GM12878 (cell line): ENCODE measurements around the gene AFF1. TPM values are rescaled to one million over a fixed set of nuclear protein-coding genes. Genes with fewer than 3 reads are reported as not detected.
A peak's percentile ranks its signal among the peaks of the same experiment; 100 is the strongest.

ENCODE experiments used
- ATAC-seq: fragments of 200-7000 bp; cut with Tn5 transposase; 3 replicates; pipeline ENCODE4 v1.9.1; 2020; ENCODE audit warnings: mild to moderate bottlenecking, moderate library complexity
- BruUV-seq: library from RNA; stranded (reverse); fragments of 400-500 nt; replicated peaks from 2 replicates; lab custom pipeline; 2021; lab: Mats Ljungman, UMichigan
- CTCF ChIA-PET: fragments of 300-600 bp; sonication (Branson Sonifier 250); formaldehyde crosslinking; extraction: SDS; loops from one replicate; lab custom pipeline; 2021; ENCODE audit warnings: inconsistent platforms; lab: Yijun Ruan, JAX
- POLR2A ChIA-PET: fragments of 350-600 bp; formaldehyde crosslinking; extraction: SDS; loops from one replicate; lab custom pipeline; 2021; ENCODE audit warnings: inconsistent platforms; lab: Charles Lee
- RAD21 ChIA-PET: fragments of 300-600 bp; sonication (Branson Sonifier 250); formaldehyde crosslinking; loops from one replicate; lab custom pipeline; 2023; ENCODE audit warnings: antibody characterized with exemption; ENCODE audit not compliant: unreplicated experiment; lab: Charles Lee
- SMC1A ChIA-PET: fragments of 300-600 bp; sonication (Branson Sonifier 250); formaldehyde crosslinking; loops from one replicate; lab custom pipeline; 2023; ENCODE audit not compliant: unreplicated experiment, uncharacterized antibody; lab: Charles Lee
- DNase-seq: peaks from one replicate; pipeline ENCODE4 v3.0.0-alpha.2; 2011; ENCODE audit warnings: low read depth, low spot score
- FAIRE-seq: peaks from 3 replicates; lab custom pipeline; 2011; peaks lifted over from hg19 to GRCh38; lab: Jason Lieb, UNC
- H2AFZ ChIP-seq: 2 replicates; pipeline ENCODE4 v1.6.0; 2011; ENCODE audit warnings: low read depth, low read length, control low read depth; ENCODE audit not compliant: control insufficient read depth
- H3K27ac ChIP-seq: 2 replicates; pipeline ENCODE4 v1.5.1; 2011; ENCODE audit warnings: control low read depth; ENCODE audit not compliant: control insufficient read depth, insufficient read depth
- H3K27me3 ChIP-seq, 2 experiments: replicated peaks in 1 of 2; 2 replicates each; pipeline versions ENCODE4 v1.6.0 to v1.6.1; 2011; ENCODE audit warnings: low read length in 1 of 2; ENCODE audit not compliant: control insufficient read depth in 2 of 2, insufficient read depth in 2 of 2
- H3K36me3 ChIP-seq, 2 experiments: 2 replicates each; pipeline ENCODE4 v1.5.1; 2011; ENCODE audit warnings: low read length in 1 of 2; ENCODE audit not compliant: control insufficient read depth in 2 of 2, insufficient read depth in 2 of 2
- H3K4me1 ChIP-seq: 2 replicates; pipeline ENCODE4 v1.6.1; 2011; ENCODE audit warnings: mild to moderate bottlenecking, low read length, moderate library complexity, mixed read lengths; ENCODE audit not compliant: control insufficient read depth, insufficient read depth
- H3K4me2 ChIP-seq: 2 replicates; pipeline ENCODE4 v1.6.0; 2011; ENCODE audit warnings: control low read depth; ENCODE audit not compliant: control insufficient read depth, insufficient read depth
- H3K4me3 ChIP-seq: fragments of 200-600 bp; sonication (generic); 2 replicates; pipeline ENCODE4 v1.5.1; 2016
- H3K79me2 ChIP-seq: 2 replicates; pipeline ENCODE4 v1.6.0; 2011; ENCODE audit warnings: low read length; ENCODE audit not compliant: control insufficient read depth, insufficient read depth
- H3K9ac ChIP-seq: 2 replicates; pipeline ENCODE4 v1.8.0; 2011; ENCODE audit warnings: low read length, control low read depth, mixed read lengths; ENCODE audit not compliant: control insufficient read depth, insufficient read depth
- H3K9me3 ChIP-seq: replicated peaks from 3 replicates; pipeline ENCODE4 v1.5.1; 2011; ENCODE audit warnings: mild to moderate bottlenecking, low read length; ENCODE audit not compliant: control insufficient read depth, insufficient read depth
- H4K20me1 ChIP-seq: 2 replicates; pipeline ENCODE4 v1.6.0; 2011; ENCODE audit not compliant: control insufficient read depth, insufficient read depth
- FOXM1 ChIP-seq: IDR thresholded peaks from 2 replicates; pipeline ENCODE4 v1.6.1; 2012; ENCODE audit warnings: low read depth, mild to moderate bottlenecking, inconsistent platforms, low read length, moderate library complexity
- MTA2 ChIP-seq: fragments of 450-650 bp; IDR thresholded peaks from 2 replicates; pipeline ENCODE4 v1.6.1; 2016; ENCODE audit warnings: low read depth, mild to moderate bottlenecking, moderate library complexity
- NBN ChIP-seq: fragments of 450-650 bp; IDR thresholded peaks from 2 replicates; pipeline ENCODE4 v1.6.1; 2016
- NR2F1 ChIP-seq: fragments of 450-650 bp; conservative IDR thresholded peaks from 2 replicates; pipeline ENCODE4 v1.6.1; 2017; ENCODE audit warnings: mild to moderate bottlenecking
- RBBP5 ChIP-seq: fragments of 200-600 bp; sonication (generic); conservative IDR thresholded peaks from 2 replicates; pipeline ENCODE4 v1.6.1; 2016
- RFX5 ChIP-seq: IDR thresholded peaks from 2 replicates; pipeline ENCODE4 v1.6.1; 2011; ENCODE audit warnings: low read depth, low read length, improper control_type of control experiment
- WGBS: methylation state at CpG from one replicate; pipeline ENCODE4 v1.1.6; 2016; ENCODE audit warnings: low lambda C conversion rate; ENCODE audit not compliant: insufficient replicate concordance, insufficient coverage; ENCODE audit errors: missing lambda C conversion rate; 5-methylcytosine and 5-hydroxymethylcytosine counted together
- in situ Hi-C: fragments of 300-500 bp; cut with MboI; formaldehyde crosslinking; loops from 9 replicates; pipeline ENCODE4 v1.14.3; 2018; ENCODE audit warnings: mixed read lengths
- intact Hi-C: fragments of 100-400 bp; cut with micrococcal nuclease; formaldehyde crosslinking; loops from one replicate; pipeline ENCODE4 v1.14.2; 2022; ENCODE audit not compliant: unreplicated experiment
- polyA plus RNA-seq, 11 experiments: library from polyadenylated mRNA; depleted of rRNA in 4 of 11; unstranded in 6 of 11; stranded (reverse) in 5 of 11; fragments of >200 nt; fragmentation: Nextera tagmentation in 4 of 11; fragmentation: Illumina TruSeq in 1 of 11; extraction: Ambion mirVana in 4 of 11; extraction: Trizol in 1 of 11; gene quantifications; 1 replicate in 1 of 11; 2 replicates in 10 of 11; pipeline versions ENCODE4 v1.2.1 to v1.2.3, GENCODE V29; 2011 to 2016; ENCODE audit warnings: inconsistent platforms in 2 of 11, missing spikeins in 2 of 11, low read depth in 1 of 11
- total RNA-seq, 4 experiments: library from RNA; depleted of rRNA in 3 of 4; stranded (reverse); fragments of >200 nt in 3 of 4; fragmentation: Illumina TruSeq in 1 of 4; extraction: Trizol in 1 of 4; gene quantifications; 2 replicates each; pipeline versions ENCODE4 v1.2.1 to v1.2.3, GENCODE V29; 2013 to 2021
- TF ChIP-seq, protein P1 (sequence below): fragments of 450-650 bp; IDR thresholded peaks from 2 replicates; pipeline ENCODE4 v1.6.1; 2017; ENCODE audit warnings: mild to moderate bottlenecking, moderate library complexity
- TF ChIP-seq, protein P2 (sequence below): IDR thresholded peaks from 2 replicates; pipeline ENCODE4 v1.6.1; 2011; ENCODE audit warnings: low read depth, mild to moderate bottlenecking, low read length, moderate library complexity, borderline replicate concordance; ENCODE audit errors: extremely low read depth

Gene AFF1
- total and polyA plus RNA-seq, 10 of the 15 experiments (the other 5 are each of a cell fraction or from before 2014, with no cell fraction given), result 3.5 to 56.1 (median 21.5) TPM

DNA sequence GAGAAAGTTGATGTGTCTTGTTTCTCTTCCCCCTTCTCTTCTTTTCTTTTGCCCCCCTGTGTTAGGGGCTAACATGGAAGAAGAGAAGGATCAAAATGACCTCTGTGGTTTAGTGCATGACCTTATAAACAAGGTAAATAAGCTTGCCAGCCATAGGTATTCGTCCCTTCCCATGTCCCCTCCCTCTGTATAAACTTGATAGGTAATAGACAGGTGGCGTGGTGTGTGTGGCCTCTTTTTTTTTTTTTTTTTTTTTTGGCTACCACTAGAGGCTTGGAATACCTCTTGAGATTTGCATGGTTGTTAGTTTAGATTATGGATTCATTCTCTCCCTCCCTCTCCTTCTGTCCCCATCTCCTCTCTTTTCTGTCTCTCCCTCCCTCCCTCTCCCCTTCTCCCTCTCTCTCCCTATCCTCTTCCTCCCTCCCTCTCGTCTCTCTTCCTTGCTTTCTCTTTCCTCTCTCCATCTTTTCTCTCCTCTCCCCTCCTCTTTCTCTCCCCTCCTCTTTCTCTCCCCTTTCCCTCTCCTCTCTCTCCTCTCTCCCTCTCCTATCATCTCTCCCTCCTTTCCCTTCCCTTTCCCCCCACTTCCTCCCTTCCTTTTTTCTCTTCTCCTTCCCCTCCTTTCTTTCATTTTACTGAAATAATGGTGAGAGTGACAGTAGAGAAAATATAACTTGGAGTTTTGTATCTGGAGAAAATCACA, 134.4 kb downstream of the AFF1 start:
- H3K4me3 ChIP-seq, result no peak overlapping the region
- DNase-seq, result no peak
- H2AFZ ChIP-seq, result no peak overlapping the region
- no peak for FAIRE-seq
- in situ Hi-C loops, result no loop called here
- ChIA-PET SMC1A (interaction anchor here (0.6 to 3.6 kb wide), 7 partner anchors 11 to 41 kb away, joined by 3 to 17 read pairs (median 3); no protein-coding TSS in a partner anchor), RAD21 (no interaction called here)
- H3K4me2 ChIP-seq, result no peak overlapping the region
- peaks cover 6% of the 10 kb centered on the region; the same call in 1 of the 2 replicates for H4K20me1 ChIP-seq
- H3K79me2 ChIP-seq, result peaks cover 71% of the 10 kb centered on the region
- no peaks in the 10 kb centered on the region for H3K27me3 ChIP-seq
- 40% methylated on average over 3 of the region's 3 CpGs for WGBS
- peaks cover 10% of the 10 kb centered on the region for H3K4me1 ChIP-seq
- H3K9me3 ChIP-seq, result no peaks in the 10 kb centered on the region
- TF ChIP-seq RBBP5, result no peak
- 0 out of 2 replicates have a peak, but pooled peaks have one; percentile 13 for TF ChIP-seq MTA2
- peak; percentile 32; the same call in 1 of the 2 replicates for TF ChIP-seq NR2F1
- TF ChIP-seq, all 136 proteins: peak for 2
- intact Hi-C loops, result no loop called here
- BruUV-seq, result no TSS peak
- ChIA-PET CTCF (interaction anchor here (1.4 to 1.6 kb wide), 2 partner anchors 22 to 24 kb away, joined by 3 read pairs; no protein-coding TSS in a partner anchor), POLR2A (interaction anchor here (0.6 to 0.7 kb wide), 2 partner anchors 20 to 322 kb away, joined by 4 to 5 read pairs; partner anchors contain the start of gene HSD17B11)
- H3K36me3 ChIP-seq, result peaks cover 2 to 22% of the 10 kb centered on the region in 2 experiments; a peak in 3 of 4 replicates
- no peak overlapping the region for H3K27ac ChIP-seq
- ATAC-seq, result no peak
- H3K9ac ChIP-seq, result no peak overlapping the region

DNA sequence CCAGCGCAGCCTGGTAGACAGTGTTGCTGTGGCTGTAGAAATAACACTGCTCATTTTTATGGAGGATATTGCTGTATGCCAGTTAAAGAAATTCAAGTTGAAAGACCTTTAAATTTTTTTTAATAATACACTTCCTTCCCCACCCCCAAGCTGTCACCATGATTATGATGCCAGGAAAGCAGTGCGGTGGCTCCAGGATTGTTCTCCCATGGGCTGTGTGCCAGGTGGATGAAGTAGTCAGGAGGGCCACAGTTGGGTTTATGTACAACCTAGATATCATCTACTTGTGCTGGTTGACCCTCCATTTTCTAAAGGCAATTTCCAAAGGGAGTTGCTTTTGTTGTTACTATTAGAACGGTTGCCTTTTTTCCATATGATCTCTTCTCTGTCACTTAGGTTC, 136.6 kb downstream of the AFF1 start:
- Histone ChIP-seq H3K27me3 (no peaks in the 10 kb centered on the region), H3K36me3 (peaks cover 0 to 13% of the 10 kb centered on the region in 2 experiments; a peak in 3 of 4 replicates), H3K4me1 (peaks cover 18% of the 10 kb centered on the region), H3K27ac (no peak overlapping the region), H4K20me1 (peaks cover 3% of the 10 kb centered on the region; the same call in 1 of the 2 replicates), H2AFZ (no peak overlapping the region), H3K79me2 (peaks cover 75% of the 10 kb centered on the region), H3K9ac (no peak overlapping the region), H3K4me2 (no peak overlapping the region), H3K9me3 (no peaks in the 10 kb centered on the region), H3K4me3 (no peak overlapping the region)
- no TSS peak for BruUV-seq
- intact Hi-C loops (loop anchor here (5.0 kb wide), 2 partner anchors 64 to 134 kb away; partner anchors contain the start of gene AFF1), in situ Hi-C loops (no loop called here)
- ChIA-PET SMC1A (interaction anchor here (0.6 to 3.6 kb wide), 6 partner anchors 16 to 502 kb away, joined by 3 to 17 read pairs (median 4); partner anchors contain the start of gene AFF1), RAD21 (interaction anchor here (0.6 to 1.2 kb wide), 3 partner anchors 21 to 114 kb away, joined by 4 read pairs; no protein-coding TSS in a partner anchor), CTCF (interaction anchor here (0.6 to 0.7 kb wide), 2 partner anchors 36 to 565 kb away, joined by 3 to 4 read pairs; no protein-coding TSS in a partner anchor), POLR2A (interaction anchor here (0.6 to 1.3 kb wide), 6 partner anchors 22 to 135 kb away, joined by 4 to 9 read pairs (median 4); no protein-coding TSS in a partner anchor)
- WGBS, result 100% methylated on average over 3 of the region's 3 CpGs
- ATAC-seq (no peak), DNase-seq (no peak), FAIRE-seq (no peak)
- TF ChIP-seq RFX5 (no peak), NBN (no peak), FOXM1 (no peak)
- TF ChIP-seq, protein P1, sequence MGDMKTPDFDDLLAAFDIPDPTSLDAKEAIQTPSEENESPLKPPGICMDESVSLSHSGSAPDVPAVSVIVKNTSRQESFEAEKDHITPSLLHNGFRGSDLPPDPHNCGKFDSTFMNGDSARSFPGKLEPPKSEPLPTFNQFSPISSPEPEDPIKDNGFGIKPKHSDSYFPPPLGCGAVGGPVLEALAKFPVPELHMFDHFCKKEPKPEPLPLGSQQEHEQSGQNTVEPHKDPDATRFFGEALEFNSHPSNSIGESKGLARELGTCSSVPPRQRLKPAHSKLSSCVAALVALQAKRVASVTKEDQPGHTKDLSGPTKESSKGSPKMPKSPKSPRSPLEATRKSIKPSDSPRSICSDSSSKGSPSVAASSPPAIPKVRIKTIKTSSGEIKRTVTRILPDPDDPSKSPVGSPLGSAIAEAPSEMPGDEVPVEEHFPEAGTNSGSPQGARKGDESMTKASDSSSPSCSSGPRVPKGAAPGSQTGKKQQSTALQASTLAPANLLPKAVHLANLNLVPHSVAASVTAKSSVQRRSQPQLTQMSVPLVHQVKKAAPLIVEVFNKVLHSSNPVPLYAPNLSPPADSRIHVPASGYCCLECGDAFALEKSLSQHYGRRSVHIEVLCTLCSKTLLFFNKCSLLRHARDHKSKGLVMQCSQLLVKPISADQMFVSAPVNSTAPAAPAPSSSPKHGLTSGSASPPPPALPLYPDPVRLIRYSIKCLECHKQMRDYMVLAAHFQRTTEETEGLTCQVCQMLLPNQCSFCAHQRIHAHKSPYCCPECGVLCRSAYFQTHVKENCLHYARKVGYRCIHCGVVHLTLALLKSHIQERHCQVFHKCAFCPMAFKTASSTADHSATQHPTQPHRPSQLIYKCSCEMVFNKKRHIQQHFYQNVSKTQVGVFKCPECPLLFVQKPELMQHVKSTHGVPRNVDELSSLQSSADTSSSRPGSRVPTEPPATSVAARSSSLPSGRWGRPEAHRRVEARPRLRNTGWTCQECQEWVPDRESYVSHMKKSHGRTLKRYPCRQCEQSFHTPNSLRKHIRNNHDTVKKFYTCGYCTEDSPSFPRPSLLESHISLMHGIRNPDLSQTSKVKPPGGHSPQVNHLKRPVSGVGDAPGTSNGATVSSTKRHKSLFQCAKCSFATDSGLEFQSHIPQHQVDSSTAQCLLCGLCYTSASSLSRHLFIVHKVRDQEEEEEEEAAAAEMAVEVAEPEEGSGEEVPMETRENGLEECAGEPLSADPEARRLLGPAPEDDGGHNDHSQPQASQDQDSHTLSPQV, result no peak
- TF ChIP-seq, protein P2, sequence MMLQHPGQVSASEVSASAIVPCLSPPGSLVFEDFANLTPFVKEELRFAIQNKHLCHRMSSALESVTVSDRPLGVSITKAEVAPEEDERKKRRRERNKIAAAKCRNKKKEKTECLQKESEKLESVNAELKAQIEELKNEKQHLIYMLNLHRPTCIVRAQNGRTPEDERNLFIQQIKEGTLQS, result no peak
